GM19397 (cell line): Measurements from ENCODE around the gene AGAP3.

Source experiments
- ATAC-seq: cut with Tn5 transposase; IDR thresholded peaks from one replicate; pipeline ENCODE4 v1.9.1; 2021; ENCODE audit warnings: mild to moderate bottlenecking, moderate library complexity; ENCODE audit not compliant: unreplicated experiment

Gene AGAP3

GRCh38 chr7:151073990-151074389 is 12.3 kb upstream of the AGAP3 start:
- ATAC-seq = no peak

- ATAC-seq = no peak
Measured at GRCh38 chr7:151074817-151075661, 11.2 kb upstream of the AGAP3 start.

GRCh38 chr7:151075662-151075971 is 10.7 kb upstream of the AGAP3 start:
- no peak for ATAC-seq

- no peak for ATAC-seq
Measured at GRCh38 chr7:151075978-151076426, 10.3 kb upstream of the AGAP3 start.

- ATAC-seq = no peak
Measured at GRCh38 chr7:151076863-151077704, 9.2 kb upstream of the AGAP3 start.

GRCh38 chr7:151077705-151078232 is 8.5 kb upstream of the AGAP3 start:
- no peak for ATAC-seq

- ATAC-seq = no peak
Measured at GRCh38 chr7:151078233-151079040, 7.8 kb upstream of the AGAP3 start.

GRCh38 chr7:151079199-151079910 is 6.9 kb upstream of the AGAP3 start:
- no peak for ATAC-seq

GRCh38 chr7:151080067-151080521 is 6.2 kb upstream of the AGAP3 start:
- peak; percentile 4 for ATAC-seq

GRCh38 chr7:151080522-151081169 is 5.6 kb upstream of the AGAP3 start, which contains the start of gene FASTK:
Gene FASTK, minus strand, starts transcription at chr7:151080809. Its CDS starts 43 bp downstream, at chr7:151080766.
- peak; percentile 70 for ATAC-seq

GRCh38 chr7:151081170-151082101 is 4.8 kb upstream of the AGAP3 start:
- ATAC-seq = no peak

- ATAC-seq = no peak
Measured at GRCh38 chr7:151082141-151083070, 3.9 kb upstream of the AGAP3 start.

- peak; percentile 43 for ATAC-seq
Measured at GRCh38 chr7:151083071-151083823, 3.0 kb upstream of the AGAP3 start, which contains the start of gene TMUB1. Gene TMUB1, minus strand, starts transcription at chr7:151083493. Its CDS starts 930 bp downstream, at chr7:151082563.

- ATAC-seq = no peak
Measured at GRCh38 chr7:151083824-151084160, 2.5 kb upstream of the AGAP3 start.

- ATAC-seq = no peak
Measured at GRCh38 chr7:151085329-151085690, 965 bp upstream of the AGAP3 start.

- ATAC-seq = no peak
Measured at GRCh38 chr7:151086802-151087244, 548 bp downstream of the AGAP3 start.
